Measurements from ENCODE around the gene TMEM258. TPM values are rescaled to one million over a fixed set of nuclear protein-coding genes. Genes with fewer than 3 reads are reported as not detected.

Gene TMEM258
- polyA plus RNA-seq, 4 donors = 116 to 211 (median 189) TPM

Other genes starting within 250 kb of the TMEM258 start
- gene SYT7, start 211.5 kb downstream of the TMEM258 start, polyA plus RNA-seq = 10 to 100 TPM in 1 of 4 donors, 1 to 10 TPM in 1, under 1 TPM in 2; 0.81 to 12.2 (median 3.0) TPM
- gene DAGLA, start 112.2 kb downstream of the TMEM258 start, polyA plus RNA-seq = 10 to 100 TPM in 1 of 4 donors, 1 to 10 TPM in 2, under 1 TPM in 1; 0.22 to 14.9 (median 3.8) TPM
- gene MYRF, start 40.0 kb downstream of the TMEM258 start, polyA plus RNA-seq = 10 to 100 TPM; 19.9 to 48.1 (median 22.3) TPM
- 10 to 100 TPM in 2 of 4 donors, 1 to 10 TPM in 2; 5.8 to 32.1 (median 14.5) TPM for gene FEN1, start 312 bp upstream of the TMEM258 start, polyA plus RNA-seq
- 10 to 100 TPM in 1 of 4 donors, 1 to 10 TPM in 1, under 1 TPM in 2; 0.45 to 15.9 (median 2.1) TPM for gene FADS1, start 24.4 kb upstream of the TMEM258 start, polyA plus RNA-seq
- gene FADS2, start 35.7 kb upstream of the TMEM258 start, polyA plus RNA-seq = 100 to 1,000 TPM in 1 of 4 donors, 10 to 100 TPM in 1, 1 to 10 TPM in 2; 2.4 to 147 (median 7.7) TPM
- gene FADS3, start 98.9 kb upstream of the TMEM258 start, polyA plus RNA-seq = 10 to 100 TPM in 1 of 4 donors, 1 to 10 TPM in 3; 5.3 to 17.9 (median 6.0) TPM
- 10 to 100 TPM in 1 of 4 donors, 1 to 10 TPM in 2, under 1 TPM in 1; 0.45 to 29.9 (median 7.2) TPM for gene RAB3IL1, start 125.0 kb upstream of the TMEM258 start, polyA plus RNA-seq
- gene BEST1, start 157.8 kb upstream of the TMEM258 start, polyA plus RNA-seq = 1 to 10 TPM; 2.7 to 4.7 (median 3.9) TPM
- 1,000 to 10,000 TPM; 3,413 to 10,000 (median 8,267) TPM for gene FTH1, start 175.0 kb upstream of the TMEM258 start, polyA plus RNA-seq

Measured in small intestine (tissue), 4 donors.